ENCODE results near the gene EPS8L1. TPM values are rescaled to one million over a fixed set of nuclear protein-coding genes. Genes with fewer than 3 reads are reported as not detected.

Gene EPS8L1
- polyA plus RNA-seq, 1 of the 3 experiments (the other 2 are of a cell fraction), result 12.9 TPM

DNA sequence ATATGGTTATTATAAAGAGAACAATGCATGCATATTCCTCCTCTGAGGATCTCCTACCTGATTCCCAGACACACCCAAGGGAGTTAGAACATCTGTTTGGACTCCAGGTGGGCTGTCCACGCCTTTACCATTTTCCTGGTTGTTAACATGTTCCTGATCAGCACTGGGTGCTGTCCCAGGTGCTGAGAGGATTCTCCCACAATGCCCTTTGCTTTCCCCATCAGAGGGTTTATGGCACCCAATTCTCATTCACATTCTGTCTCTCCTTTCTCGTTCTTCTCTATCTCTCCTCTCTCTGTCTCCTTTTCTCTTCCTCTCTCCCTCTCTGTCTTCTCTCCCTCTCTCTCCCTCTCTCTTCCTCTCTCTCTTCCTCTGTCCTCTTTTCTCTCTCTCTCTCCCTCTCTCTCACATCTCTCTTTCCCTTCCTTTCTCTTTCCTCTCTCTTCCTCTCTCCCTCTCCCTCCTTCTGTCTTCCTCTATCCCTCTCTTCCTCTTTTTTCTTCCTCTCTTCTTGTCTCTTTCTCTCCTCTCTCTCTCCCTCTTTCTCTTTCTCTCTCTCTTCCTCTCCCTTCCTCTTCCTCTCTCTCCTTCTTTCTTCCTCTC, 9.5 kb upstream of the EPS8L1 start:
- Histone ChIP-seq H3K4me3 (ENCODE audit: low read depth in 2 of 2, low read length in 1 of 2) (no peak overlapping the region), H3K9me2 (no peaks in the 10 kb centered on the region), H3F3A (replicated peaks; ENCODE audit: insufficient read depth) (peaks cover 3% of the 10 kb centered on the region), H3K9me3 (no peaks in the 10 kb centered on the region), H3K27me3 (ENCODE audit: insufficient read depth) (peaks cover 7% of the 10 kb centered on the region; the same call in 1 of the 2 replicates), H3K79me2 (ENCODE audit: insufficient read depth) (peaks cover 15% of the 10 kb centered on the region; the same call in 1 of the 2 replicates), H4K20me1 (ENCODE audit: insufficient read depth) (no peaks in the 10 kb centered on the region), H3K36me3 (replicated peaks in 1 of 2; ENCODE audit: control insufficient read depth in 1 of 2, insufficient read depth in 2 of 2, low read length in 1 of 2) (no peaks in the 10 kb centered on the region), H2AFZ (ENCODE audit: low read depth) (no peak overlapping the region), H3K27ac (ENCODE audit: low read depth in 2 of 2, low read length in 1 of 2) (no peak overlapping the region), H3K4me1 (ENCODE audit: control insufficient read depth in 1 of 2, insufficient read depth in 2 of 2, low read depth in 1 of 2, low read length in 1 of 2) (peaks cover 0 to 9% of the 10 kb centered on the region in 2 experiments; a peak in 1 of 4 replicates), H3K4me2 (no peak overlapping the region), H3K9ac (no peak overlapping the region)
- 10% methylated on average over 2 of the region's 2 CpGs for WGBS (ENCODE audit: low lambda C conversion rate)
- TF ChIP-seq POLR2AphosphoS5 (IDR thresholded peaks at IDR 0.05; ENCODE audit: low read depth, low read length), result no peak
- no peak for TF ChIP-seq FOSL2 (IDR thresholded peaks at IDR 0.05; ENCODE audit: borderline replicate concordance, low read depth)
- peak; percentile 96 for TF ChIP-seq REST (IDR thresholded peaks at IDR 0.05; ENCODE audit: low read depth, low read length)
- POLR2A ChIA-PET, result no interaction called here
- DNase-seq, result no peak
- CTCF ChIA-PET, result no interaction called here

GRCh38 chr19:55067869-55068268, 7.8 kb upstream of the EPS8L1 start:
- H4K20me1 ChIP-seq (ENCODE audit: insufficient read depth), result no peaks in the 10 kb centered on the region
- H3K9ac ChIP-seq, result no peak overlapping the region
- POLR2A ChIA-PET, result interaction anchor here (0.7 kb wide), 1 partner anchor 585 kb away, joined by 3 read pairs; no protein-coding TSS in a partner anchor
- DNase-seq, result no peak
- H3K9me2 ChIP-seq, result no peaks in the 10 kb centered on the region
- H3K4me2 ChIP-seq, result no peak overlapping the region
- peaks cover 0 to 5% of the 10 kb centered on the region in 2 experiments; a peak in 1 of 4 replicates for H3K4me1 ChIP-seq (ENCODE audit: control insufficient read depth in 1 of 2, insufficient read depth in 2 of 2, low read depth in 1 of 2, low read length in 1 of 2)
- no peaks in the 10 kb centered on the region for H3K79me2 ChIP-seq (ENCODE audit: insufficient read depth)
- no peak overlapping the region for H3K4me3 ChIP-seq (ENCODE audit: low read depth in 2 of 2, low read length in 1 of 2)
- peaks cover 7% of the 10 kb centered on the region; the same call in 1 of the 2 replicates for H3K27me3 ChIP-seq (ENCODE audit: insufficient read depth)
- H3K36me3 ChIP-seq (replicated peaks in 1 of 2; ENCODE audit: control insufficient read depth in 1 of 2, insufficient read depth in 2 of 2, low read length in 1 of 2), result no peaks in the 10 kb centered on the region
- CTCF ChIA-PET, result interaction anchor here (1.8 kb wide), 1 partner anchor 21 kb away, joined by 7 read pairs; no protein-coding TSS in a partner anchor
- H3F3A ChIP-seq (replicated peaks; ENCODE audit: insufficient read depth), result peaks cover 3% of the 10 kb centered on the region
- 50% methylated on average over 3 of the region's 3 CpGs for WGBS (ENCODE audit: low lambda C conversion rate)
- H3K9me3 ChIP-seq, result no peaks in the 10 kb centered on the region
- H3K27ac ChIP-seq (ENCODE audit: low read depth in 2 of 2, low read length in 1 of 2), result no peak overlapping the region
- H2AFZ ChIP-seq (ENCODE audit: low read depth), result no peak overlapping the region
- TF ChIP-seq RXRA (IDR thresholded peaks at IDR 0.05; ENCODE audit: borderline replicate concordance, low read depth), result no peak
- TF ChIP-seq, protein P1, sequence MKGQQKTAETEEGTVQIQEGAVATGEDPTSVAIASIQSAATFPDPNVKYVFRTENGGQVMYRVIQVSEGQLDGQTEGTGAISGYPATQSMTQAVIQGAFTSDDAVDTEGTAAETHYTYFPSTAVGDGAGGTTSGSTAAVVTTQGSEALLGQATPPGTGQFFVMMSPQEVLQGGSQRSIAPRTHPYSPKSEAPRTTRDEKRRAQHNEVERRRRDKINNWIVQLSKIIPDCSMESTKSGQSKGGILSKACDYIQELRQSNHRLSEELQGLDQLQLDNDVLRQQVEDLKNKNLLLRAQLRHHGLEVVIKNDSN (IDR thresholded peaks at IDR 0.05; ENCODE audit: borderline replicate concordance, low read depth), result no peak
- no peak for TF ChIP-seq FOSL2 (IDR thresholded peaks at IDR 0.05; ENCODE audit: borderline replicate concordance, low read depth)
- TF ChIP-seq REST (IDR thresholded peaks at IDR 0.05; ENCODE audit: low read depth, low read length), result no peak
- no peak for TF ChIP-seq FOXJ3 (CRISPR knock-in tag; IDR thresholded peaks at IDR 0.05)
- no peak for TF ChIP-seq GATA2 (CRISPR knock-in tag; IDR thresholded peaks at IDR 0.05)
- no peak for TF ChIP-seq EP300 (IDR thresholded peaks at IDR 0.05; ENCODE audit: borderline replicate concordance in 1 of 2, low read depth in 1 of 2, low read length in 1 of 2)
- no peak for TF ChIP-seq EZH2phosphoT487 (IDR thresholded peaks at IDR 0.05; ENCODE audit: borderline replicate concordance, low read depth)
- no peak for TF ChIP-seq RAD21 (IDR thresholded peaks at IDR 0.05; ENCODE audit: low read length)
- no peak for TF ChIP-seq JUND (IDR thresholded peaks at IDR 0.05)
- TF ChIP-seq RCOR1 (IDR thresholded peaks at IDR 0.05; ENCODE audit: low read length), result no peak
- TF ChIP-seq MXI1 (IDR thresholded peaks at IDR 0.05; ENCODE audit: low read depth, low read length), result no peak
- TF ChIP-seq GABPA (IDR thresholded peaks at IDR 0.05; ENCODE audit: low read depth), result no peak
